Vagina (tissue), 2 donors: ENCODE results near the gene BAG1.

Experiments used
- POLR2A ChIP-seq, 2 donors: fragments of 450-650 bp; IDR thresholded peaks; one replicate each; pipeline ENCODE4 v1.6.1; 2017; ENCODE audit warnings: antibody characterized with exemption in 2 of 2, mild to moderate bottlenecking in 2 of 2, moderate library complexity in 2 of 2
- POLR2AphosphoS5 ChIP-seq, 2 donors: sonication (generic); formaldehyde crosslinking; IDR thresholded peaks; one replicate each; pipeline ENCODE4 v1.9.0; 2017; ENCODE audit warnings: antibody characterized with exemption in 2 of 2, mild to moderate bottlenecking in 2 of 2, low read depth in 1 of 2; ENCODE audit not compliant: insufficient read depth in 1 of 2
- TF ChIP-seq, protein P1 (sequence below), 3 experiments: fragments of 450-650 bp in 2 of 3; fragments of 200-600 bp in 1 of 3; sonication (generic) in 1 of 3; IDR thresholded peaks; one replicate each; pipeline ENCODE4 v1.5.1; 2017 to 2019; ENCODE audit warnings: antibody characterized with exemption in 3 of 3, mild to moderate bottlenecking in 2 of 3, moderate library complexity in 2 of 3

- TF ChIP-seq, protein P1, sequence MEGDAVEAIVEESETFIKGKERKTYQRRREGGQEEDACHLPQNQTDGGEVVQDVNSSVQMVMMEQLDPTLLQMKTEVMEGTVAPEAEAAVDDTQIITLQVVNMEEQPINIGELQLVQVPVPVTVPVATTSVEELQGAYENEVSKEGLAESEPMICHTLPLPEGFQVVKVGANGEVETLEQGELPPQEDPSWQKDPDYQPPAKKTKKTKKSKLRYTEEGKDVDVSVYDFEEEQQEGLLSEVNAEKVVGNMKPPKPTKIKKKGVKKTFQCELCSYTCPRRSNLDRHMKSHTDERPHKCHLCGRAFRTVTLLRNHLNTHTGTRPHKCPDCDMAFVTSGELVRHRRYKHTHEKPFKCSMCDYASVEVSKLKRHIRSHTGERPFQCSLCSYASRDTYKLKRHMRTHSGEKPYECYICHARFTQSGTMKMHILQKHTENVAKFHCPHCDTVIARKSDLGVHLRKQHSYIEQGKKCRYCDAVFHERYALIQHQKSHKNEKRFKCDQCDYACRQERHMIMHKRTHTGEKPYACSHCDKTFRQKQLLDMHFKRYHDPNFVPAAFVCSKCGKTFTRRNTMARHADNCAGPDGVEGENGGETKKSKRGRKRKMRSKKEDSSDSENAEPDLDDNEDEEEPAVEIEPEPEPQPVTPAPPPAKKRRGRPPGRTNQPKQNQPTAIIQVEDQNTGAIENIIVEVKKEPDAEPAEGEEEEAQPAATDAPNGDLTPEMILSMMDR (IDR thresholded peaks at IDR 0.05) = peak in 1 of 3 experiments; percentile 26
- TF ChIP-seq POLR2AphosphoS5 (IDR thresholded peaks at IDR 0.05; ENCODE audit: insufficient read depth in 1 of 2, low read depth in 1 of 2) (peak; percentile 82 to 100), POLR2A (IDR thresholded peaks at IDR 0.05) (peak in 1 of 2 donors; percentile 76)
These were observed at the start of gene BAG1, which contains the start of gene CHMP5 for GRCh38 chr9:33264473-33265177.
